GM12878 (cell line): ENCODE data around the gene VWA3A. TPM values are rescaled to one million over a fixed set of nuclear protein-coding genes. Genes with fewer than 3 reads are reported as not detected.

Experiments
- ATAC-seq: fragments of 200-7000 bp; cut with Tn5 transposase; 3 replicates; pipeline ENCODE4 v1.9.1; 2020; ENCODE audit warnings: mild to moderate bottlenecking, moderate library complexity
- BruUV-seq: library from RNA; stranded (reverse); fragments of 400-500 nt; replicated peaks from 2 replicates; lab custom pipeline; 2021; lab: Mats Ljungman, UMichigan
- CTCF ChIA-PET: fragments of 300-600 bp; sonication (Branson Sonifier 250); formaldehyde crosslinking; extraction: SDS; loops from one replicate; lab custom pipeline; 2021; ENCODE audit warnings: inconsistent platforms; lab: Yijun Ruan, JAX
- POLR2A ChIA-PET: fragments of 350-600 bp; formaldehyde crosslinking; extraction: SDS; loops from one replicate; lab custom pipeline; 2021; ENCODE audit warnings: inconsistent platforms; lab: Charles Lee
- RAD21 ChIA-PET: fragments of 300-600 bp; sonication (Branson Sonifier 250); formaldehyde crosslinking; loops from one replicate; lab custom pipeline; 2023; ENCODE audit warnings: antibody characterized with exemption; ENCODE audit not compliant: unreplicated experiment; lab: Charles Lee
- SMC1A ChIA-PET: fragments of 300-600 bp; sonication (Branson Sonifier 250); formaldehyde crosslinking; loops from one replicate; lab custom pipeline; 2023; ENCODE audit not compliant: unreplicated experiment, uncharacterized antibody; lab: Charles Lee
- DNase-seq: peaks from one replicate; pipeline ENCODE4 v3.0.0-alpha.2; 2011; ENCODE audit warnings: low read depth, low spot score
- FAIRE-seq: peaks from 3 replicates; lab custom pipeline; 2011; peaks lifted over from hg19 to GRCh38; lab: Jason Lieb, UNC
- H2AFZ ChIP-seq: 2 replicates; pipeline ENCODE4 v1.6.0; 2011; ENCODE audit warnings: low read depth, low read length, control low read depth; ENCODE audit not compliant: control insufficient read depth
- H3K27ac ChIP-seq: 2 replicates; pipeline ENCODE4 v1.5.1; 2011; ENCODE audit warnings: control low read depth; ENCODE audit not compliant: control insufficient read depth, insufficient read depth
- H3K27me3 ChIP-seq, 2 experiments: replicated peaks in 1 of 2; 2 replicates each; pipeline versions ENCODE4 v1.6.0 to v1.6.1; 2011; ENCODE audit warnings: low read length in 1 of 2; ENCODE audit not compliant: control insufficient read depth in 2 of 2, insufficient read depth in 2 of 2
- H3K36me3 ChIP-seq, 2 experiments: 2 replicates each; pipeline ENCODE4 v1.5.1; 2011; ENCODE audit warnings: low read length in 1 of 2; ENCODE audit not compliant: control insufficient read depth in 2 of 2, insufficient read depth in 2 of 2
- H3K4me1 ChIP-seq: 2 replicates; pipeline ENCODE4 v1.6.1; 2011; ENCODE audit warnings: mild to moderate bottlenecking, low read length, moderate library complexity, mixed read lengths; ENCODE audit not compliant: control insufficient read depth, insufficient read depth
- H3K4me2 ChIP-seq: 2 replicates; pipeline ENCODE4 v1.6.0; 2011; ENCODE audit warnings: control low read depth; ENCODE audit not compliant: control insufficient read depth, insufficient read depth
- H3K4me3 ChIP-seq: fragments of 200-600 bp; sonication (generic); 2 replicates; pipeline ENCODE4 v1.5.1; 2016
- H3K79me2 ChIP-seq: 2 replicates; pipeline ENCODE4 v1.6.0; 2011; ENCODE audit warnings: low read length; ENCODE audit not compliant: control insufficient read depth, insufficient read depth
- H3K9ac ChIP-seq: 2 replicates; pipeline ENCODE4 v1.8.0; 2011; ENCODE audit warnings: low read length, control low read depth, mixed read lengths; ENCODE audit not compliant: control insufficient read depth, insufficient read depth
- H3K9me3 ChIP-seq: replicated peaks from 3 replicates; pipeline ENCODE4 v1.5.1; 2011; ENCODE audit warnings: mild to moderate bottlenecking, low read length; ENCODE audit not compliant: control insufficient read depth, insufficient read depth
- H4K20me1 ChIP-seq: 2 replicates; pipeline ENCODE4 v1.6.0; 2011; ENCODE audit not compliant: control insufficient read depth, insufficient read depth
- CHD1 ChIP-seq: IDR thresholded peaks from 2 replicates; pipeline ENCODE4 v1.6.1; 2012; ENCODE audit warnings: low read depth, low read length, improper control_type of control experiment
- CTCF ChIP-seq, 3 experiments: IDR thresholded peaks in 2 of 3; conservative IDR thresholded peaks in 1 of 3; 2 replicates each; pipeline ENCODE4 v1.5.1; 2011; ENCODE audit warnings: low read depth in 3 of 3, low read length in 3 of 3, mild to moderate bottlenecking in 3 of 3, control low read depth in 2 of 3, moderate library complexity in 2 of 3, inconsistent platforms in 1 of 3, mixed read lengths in 1 of 3; ENCODE audit not compliant: control insufficient read depth in 2 of 3, insufficient read depth in 1 of 3; ENCODE audit errors: extremely low read depth in 1 of 3
- JUND ChIP-seq: IDR thresholded peaks from 2 replicates; pipeline ENCODE4 v1.6.1; 2012; ENCODE audit warnings: low read depth, mild to moderate bottlenecking, low read length, improper control_type of control experiment, moderate library complexity
- NBN ChIP-seq: fragments of 450-650 bp; IDR thresholded peaks from 2 replicates; pipeline ENCODE4 v1.6.1; 2016
- NRF1 ChIP-seq: conservative IDR thresholded peaks from 2 replicates; pipeline ENCODE4 v1.6.1; 2011; ENCODE audit warnings: mild to moderate bottlenecking, low read depth, low read length, improper control_type of control experiment
- SMAD1 ChIP-seq: fragments of 450-650 bp; IDR thresholded peaks from 2 replicates; pipeline ENCODE4 v1.6.1; 2018; ENCODE audit warnings: mild to moderate bottlenecking, low read depth; ENCODE audit not compliant: partially characterized antibody
- ZBED1 ChIP-seq: IDR thresholded peaks from 2 replicates; pipeline ENCODE4 v1.6.1; 2016; ENCODE audit warnings: borderline replicate concordance
- ZNF384 ChIP-seq: IDR thresholded peaks from 2 replicates; pipeline ENCODE4 v1.6.1; 2012; ENCODE audit warnings: low read depth, mild to moderate bottlenecking, low read length, improper control_type of control experiment, borderline replicate concordance
- WGBS: methylation state at CpG from one replicate; pipeline ENCODE4 v1.1.6; 2016; ENCODE audit warnings: low lambda C conversion rate; ENCODE audit not compliant: insufficient replicate concordance, insufficient coverage; ENCODE audit errors: missing lambda C conversion rate; 5-methylcytosine and 5-hydroxymethylcytosine counted together
- in situ Hi-C: fragments of 300-500 bp; cut with MboI; formaldehyde crosslinking; loops from 9 replicates; pipeline ENCODE4 v1.14.3; 2018; ENCODE audit warnings: mixed read lengths
- intact Hi-C: fragments of 100-400 bp; cut with micrococcal nuclease; formaldehyde crosslinking; loops from one replicate; pipeline ENCODE4 v1.14.2; 2022; ENCODE audit not compliant: unreplicated experiment
- polyA plus RNA-seq, 11 experiments: library from polyadenylated mRNA; depleted of rRNA in 4 of 11; unstranded in 6 of 11; stranded (reverse) in 5 of 11; fragments of >200 nt; fragmentation: Nextera tagmentation in 4 of 11; fragmentation: Illumina TruSeq in 1 of 11; extraction: Ambion mirVana in 4 of 11; extraction: Trizol in 1 of 11; gene quantifications; 1 replicate in 1 of 11; 2 replicates in 10 of 11; pipeline versions ENCODE4 v1.2.1 to v1.2.3, GENCODE V29; 2011 to 2016; ENCODE audit warnings: inconsistent platforms in 2 of 11, missing spikeins in 2 of 11, low read depth in 1 of 11
- total RNA-seq, 4 experiments: library from RNA; depleted of rRNA in 3 of 4; stranded (reverse); fragments of >200 nt in 3 of 4; fragmentation: Illumina TruSeq in 1 of 4; extraction: Trizol in 1 of 4; gene quantifications; 2 replicates each; pipeline versions ENCODE4 v1.2.1 to v1.2.3, GENCODE V29; 2013 to 2021
- TF ChIP-seq, protein P1 (sequence below): fragments of 450-650 bp; IDR thresholded peaks from 2 replicates; pipeline ENCODE4 v1.6.1; 2017; ENCODE audit warnings: mild to moderate bottlenecking, moderate library complexity
- TF ChIP-seq, protein P2 (sequence below): fragments of 450-650 bp; IDR thresholded peaks from 2 replicates; pipeline ENCODE4 v1.6.1; 2016; ENCODE audit warnings: mild to moderate bottlenecking, moderate library complexity, borderline replicate concordance

Gene VWA3A
- total and polyA plus RNA-seq, 10 of the 15 experiments (the other 5 are each of a cell fraction or from before 2014, with no cell fraction given): 0.01 TPM; not detected in 9

GRCh38 chr16:22063888-22064467 is 28.4 kb upstream of the VWA3A start:
- 100% methylated on average over 1 of the region's 1 CpG for WGBS
- no peak for TF ChIP-seq ZBED1
- TF ChIP-seq NBN: no peak
- no peak for TF ChIP-seq JUND
- no peak for TF ChIP-seq CTCF (IDR thresholded peaks at IDR 0.05 in 2 of 3, conservative IDR thresholded peaks at IDR 0.05 in 1 of 3; ENCODE audit: control insufficient read depth in 2 of 3, extremely low read depth in 1 of 3, insufficient read depth in 1 of 3, low read depth in 3 of 3, low read length in 3 of 3)
- no peak for TF ChIP-seq SMAD1
- no peak for TF ChIP-seq CHD1
- TF ChIP-seq, protein P1, sequence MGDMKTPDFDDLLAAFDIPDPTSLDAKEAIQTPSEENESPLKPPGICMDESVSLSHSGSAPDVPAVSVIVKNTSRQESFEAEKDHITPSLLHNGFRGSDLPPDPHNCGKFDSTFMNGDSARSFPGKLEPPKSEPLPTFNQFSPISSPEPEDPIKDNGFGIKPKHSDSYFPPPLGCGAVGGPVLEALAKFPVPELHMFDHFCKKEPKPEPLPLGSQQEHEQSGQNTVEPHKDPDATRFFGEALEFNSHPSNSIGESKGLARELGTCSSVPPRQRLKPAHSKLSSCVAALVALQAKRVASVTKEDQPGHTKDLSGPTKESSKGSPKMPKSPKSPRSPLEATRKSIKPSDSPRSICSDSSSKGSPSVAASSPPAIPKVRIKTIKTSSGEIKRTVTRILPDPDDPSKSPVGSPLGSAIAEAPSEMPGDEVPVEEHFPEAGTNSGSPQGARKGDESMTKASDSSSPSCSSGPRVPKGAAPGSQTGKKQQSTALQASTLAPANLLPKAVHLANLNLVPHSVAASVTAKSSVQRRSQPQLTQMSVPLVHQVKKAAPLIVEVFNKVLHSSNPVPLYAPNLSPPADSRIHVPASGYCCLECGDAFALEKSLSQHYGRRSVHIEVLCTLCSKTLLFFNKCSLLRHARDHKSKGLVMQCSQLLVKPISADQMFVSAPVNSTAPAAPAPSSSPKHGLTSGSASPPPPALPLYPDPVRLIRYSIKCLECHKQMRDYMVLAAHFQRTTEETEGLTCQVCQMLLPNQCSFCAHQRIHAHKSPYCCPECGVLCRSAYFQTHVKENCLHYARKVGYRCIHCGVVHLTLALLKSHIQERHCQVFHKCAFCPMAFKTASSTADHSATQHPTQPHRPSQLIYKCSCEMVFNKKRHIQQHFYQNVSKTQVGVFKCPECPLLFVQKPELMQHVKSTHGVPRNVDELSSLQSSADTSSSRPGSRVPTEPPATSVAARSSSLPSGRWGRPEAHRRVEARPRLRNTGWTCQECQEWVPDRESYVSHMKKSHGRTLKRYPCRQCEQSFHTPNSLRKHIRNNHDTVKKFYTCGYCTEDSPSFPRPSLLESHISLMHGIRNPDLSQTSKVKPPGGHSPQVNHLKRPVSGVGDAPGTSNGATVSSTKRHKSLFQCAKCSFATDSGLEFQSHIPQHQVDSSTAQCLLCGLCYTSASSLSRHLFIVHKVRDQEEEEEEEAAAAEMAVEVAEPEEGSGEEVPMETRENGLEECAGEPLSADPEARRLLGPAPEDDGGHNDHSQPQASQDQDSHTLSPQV: no peak
- TF ChIP-seq, protein P2, sequence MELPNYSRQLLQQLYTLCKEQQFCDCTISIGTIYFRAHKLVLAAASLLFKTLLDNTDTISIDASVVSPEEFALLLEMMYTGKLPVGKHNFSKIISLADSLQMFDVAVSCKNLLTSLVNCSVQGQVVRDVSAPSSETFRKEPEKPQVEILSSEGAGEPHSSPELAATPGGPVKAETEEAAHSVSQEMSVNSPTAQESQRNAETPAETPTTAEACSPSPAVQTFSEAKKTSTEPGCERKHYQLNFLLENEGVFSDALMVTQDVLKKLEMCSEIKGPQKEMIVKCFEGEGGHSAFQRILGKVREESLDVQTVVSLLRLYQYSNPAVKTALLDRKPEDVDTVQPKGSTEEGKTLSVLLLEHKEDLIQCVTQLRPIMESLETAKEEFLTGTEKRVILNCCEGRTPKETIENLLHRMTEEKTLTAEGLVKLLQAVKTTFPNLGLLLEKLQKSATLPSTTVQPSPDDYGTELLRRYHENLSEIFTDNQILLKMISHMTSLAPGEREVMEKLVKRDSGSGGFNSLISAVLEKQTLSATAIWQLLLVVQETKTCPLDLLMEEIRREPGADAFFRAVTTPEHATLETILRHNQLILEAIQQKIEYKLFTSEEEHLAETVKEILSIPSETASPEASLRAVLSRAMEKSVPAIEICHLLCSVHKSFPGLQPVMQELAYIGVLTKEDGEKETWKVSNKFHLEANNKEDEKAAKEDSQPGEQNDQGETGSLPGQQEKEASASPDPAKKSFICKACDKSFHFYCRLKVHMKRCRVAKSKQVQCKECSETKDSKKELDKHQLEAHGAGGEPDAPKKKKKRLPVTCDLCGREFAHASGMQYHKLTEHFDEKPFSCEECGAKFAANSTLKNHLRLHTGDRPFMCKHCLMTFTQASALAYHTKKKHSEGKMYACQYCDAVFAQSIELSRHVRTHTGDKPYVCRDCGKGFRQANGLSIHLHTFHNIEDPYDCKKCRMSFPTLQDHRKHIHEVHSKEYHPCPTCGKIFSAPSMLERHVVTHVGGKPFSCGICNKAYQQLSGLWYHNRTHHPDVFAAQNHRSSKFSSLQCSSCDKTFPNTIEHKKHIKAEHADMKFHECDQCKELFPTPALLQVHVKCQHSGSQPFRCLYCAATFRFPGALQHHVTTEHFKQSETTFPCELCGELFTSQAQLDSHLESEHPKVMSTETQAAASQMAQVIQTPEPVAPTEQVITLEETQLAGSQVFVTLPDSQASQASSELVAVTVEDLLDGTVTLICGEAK: no peak
- no peak for TF ChIP-seq ZNF384
- no peak for TF ChIP-seq NRF1

More at GRCh38 chr16:22063888-22064467, 28.4 kb upstream of the VWA3A start:
- Histone ChIP-seq H4K20me1 (no peaks in the 10 kb centered on the region), H3K4me1 (no peaks in the 10 kb centered on the region), H2AFZ (no peak overlapping the region), H3K9me3 (peaks cover 13% of the 10 kb centered on the region), H3K4me3 (no peak overlapping the region), H3K4me2 (no peak overlapping the region), H3K9ac (no peak overlapping the region), H3K27me3 (no peaks in the 10 kb centered on the region), H3K79me2 (no peaks in the 10 kb centered on the region), H3K27ac (no peak overlapping the region), H3K36me3 (no peaks in the 10 kb centered on the region)
- in situ Hi-C loops (no loop called here), intact Hi-C loops (no loop called here)
- no peak for DNase-seq
- RAD21 ChIA-PET: interaction anchor here (1.2 to 1.8 kb wide), 2 partner anchors 14 to 57 kb away, joined by 3 to 8 read pairs; no protein-coding TSS in a partner anchor
- no peak for ATAC-seq
- no peak for FAIRE-seq
- CTCF ChIA-PET: interaction anchor here (6.2 kb wide), 1 partner anchor 14 kb away, joined by 54 read pairs; no protein-coding TSS in a partner anchor
- SMC1A ChIA-PET: interaction anchor here (1.6 to 6.4 kb wide), 2 partner anchors 10 to 15 kb away, joined by 8 to 50 read pairs; no protein-coding TSS in a partner anchor
- BruUV-seq: no TSS peak
- POLR2A ChIA-PET: interaction anchor here (0.5 to 0.9 kb wide), 2 partner anchors 30 to 43 kb away, joined by 4 read pairs; no protein-coding TSS in a partner anchor
